Neural crest cell (in vitro differentiated cells): ENCODE results near the gene UBE2G1. TPM values are rescaled to one million over a fixed set of nuclear protein-coding genes. Genes with fewer than 3 reads are reported as not detected.

Experiments
- DNase-seq: peaks from one replicate; pipeline ENCODE4 v3.0.0; 2021; ENCODE audit warnings: low read depth, mixed read lengths, low spot score
- H3K27ac Mint-ChIP-seq: one replicate; pipeline ENCODE4 v1.8.0; 2021; ENCODE audit warnings: mild to moderate bottlenecking, mixed read lengths; ENCODE audit not compliant: unreplicated experiment
- H3K27me3 Mint-ChIP-seq: 2 replicates; pipeline ENCODE4 v1.8.0; 2021; ENCODE audit warnings: low read depth, mild to moderate bottlenecking, mixed read lengths
- H3K36me3 Mint-ChIP-seq: 2 replicates; pipeline ENCODE4 v1.8.0; 2021; ENCODE audit warnings: low read depth, mild to moderate bottlenecking, mixed read lengths
- H3K4me1 Mint-ChIP-seq: 2 replicates; pipeline ENCODE4 v1.8.0; 2021; ENCODE audit warnings: mixed read lengths
- H3K4me3 Mint-ChIP-seq: one replicate; pipeline ENCODE4 v1.8.0; 2021; ENCODE audit warnings: mild to moderate bottlenecking, mixed read lengths
- H3K9me3 Mint-ChIP-seq: 2 replicates; pipeline ENCODE4 v1.8.0; 2021; ENCODE audit warnings: mixed read lengths
- total RNA-seq: library from RNA; stranded (reverse); gene quantifications from 2 replicates; pipeline ENCODE4 v1.2.1, GENCODE V29; 2021
- TF ChIP-seq, protein P1 (sequence below): fragments of 200-600 bp; sonication (generic); conservative IDR thresholded peaks from 2 replicates; pipeline ENCODE4 v1.5.0; 2021; ENCODE audit warnings: antibody characterized with exemption, mild to moderate bottlenecking

The UBE2G1 gene
- total RNA-seq, 1 donor from 2014 or later, result 98.5 TPM

DNA sequence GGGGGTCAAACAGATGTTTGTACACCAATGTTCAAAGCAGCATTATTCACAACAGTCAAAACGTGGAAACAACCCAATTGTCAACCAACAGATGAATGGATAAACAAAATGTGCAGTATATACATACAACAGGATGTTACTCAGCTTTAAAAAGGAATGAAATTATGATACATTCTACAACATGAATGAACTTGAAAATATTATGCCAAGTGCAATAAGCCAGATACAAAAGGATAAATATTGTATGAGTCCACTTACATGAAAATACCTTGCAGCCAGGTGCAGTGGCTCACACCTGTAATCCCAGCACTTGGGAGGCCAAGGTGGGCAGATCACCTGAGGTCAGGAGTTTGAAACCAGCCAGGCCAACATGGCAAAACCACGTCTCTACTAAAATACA is 39.9 kb downstream of the UBE2G1 start:
- Mint-ChIP-seq H3K27ac (no peak overlapping the region), H3K27me3 (no peaks in the 10 kb centered on the region), H3K36me3 (peaks cover 26% of the 10 kb centered on the region), H3K4me1 (peaks cover 11% of the 10 kb centered on the region), H3K9me3 (peaks cover 13% of the 10 kb centered on the region), H3K4me3 (no peak overlapping the region)
- DNase-seq, result no peak
- TF ChIP-seq, protein P1, sequence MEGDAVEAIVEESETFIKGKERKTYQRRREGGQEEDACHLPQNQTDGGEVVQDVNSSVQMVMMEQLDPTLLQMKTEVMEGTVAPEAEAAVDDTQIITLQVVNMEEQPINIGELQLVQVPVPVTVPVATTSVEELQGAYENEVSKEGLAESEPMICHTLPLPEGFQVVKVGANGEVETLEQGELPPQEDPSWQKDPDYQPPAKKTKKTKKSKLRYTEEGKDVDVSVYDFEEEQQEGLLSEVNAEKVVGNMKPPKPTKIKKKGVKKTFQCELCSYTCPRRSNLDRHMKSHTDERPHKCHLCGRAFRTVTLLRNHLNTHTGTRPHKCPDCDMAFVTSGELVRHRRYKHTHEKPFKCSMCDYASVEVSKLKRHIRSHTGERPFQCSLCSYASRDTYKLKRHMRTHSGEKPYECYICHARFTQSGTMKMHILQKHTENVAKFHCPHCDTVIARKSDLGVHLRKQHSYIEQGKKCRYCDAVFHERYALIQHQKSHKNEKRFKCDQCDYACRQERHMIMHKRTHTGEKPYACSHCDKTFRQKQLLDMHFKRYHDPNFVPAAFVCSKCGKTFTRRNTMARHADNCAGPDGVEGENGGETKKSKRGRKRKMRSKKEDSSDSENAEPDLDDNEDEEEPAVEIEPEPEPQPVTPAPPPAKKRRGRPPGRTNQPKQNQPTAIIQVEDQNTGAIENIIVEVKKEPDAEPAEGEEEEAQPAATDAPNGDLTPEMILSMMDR, result no peak

DNA sequence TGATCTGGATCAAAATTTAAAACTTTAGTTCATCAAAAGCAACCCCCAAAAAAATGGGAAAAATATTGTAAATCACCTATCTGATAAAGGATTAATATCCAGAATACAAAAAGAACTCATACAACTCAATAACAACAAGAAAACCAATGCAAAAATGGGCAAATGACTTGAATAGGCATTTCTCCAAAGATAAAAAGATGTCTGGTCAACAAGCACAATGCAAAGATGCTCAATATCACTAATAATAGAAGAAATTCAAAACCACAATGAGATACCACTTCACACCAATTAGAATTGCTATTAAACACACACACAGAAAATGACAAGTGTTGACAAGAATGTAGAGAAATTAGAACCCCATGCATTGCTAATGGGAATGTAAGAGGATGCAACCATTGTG is 40.4 kb downstream of the UBE2G1 start:
- TF ChIP-seq, protein P1, result no peak
- no peaks in the 10 kb centered on the region for H3K27me3 Mint-ChIP-seq
- peaks cover 26% of the 10 kb centered on the region for H3K36me3 Mint-ChIP-seq
- H3K4me1 Mint-ChIP-seq, result peaks cover 11% of the 10 kb centered on the region
- no peak overlapping the region for H3K27ac Mint-ChIP-seq
- peaks cover 13% of the 10 kb centered on the region for H3K9me3 Mint-ChIP-seq
- no peak overlapping the region for H3K4me3 Mint-ChIP-seq
- DNase-seq, result no peak

DNA sequence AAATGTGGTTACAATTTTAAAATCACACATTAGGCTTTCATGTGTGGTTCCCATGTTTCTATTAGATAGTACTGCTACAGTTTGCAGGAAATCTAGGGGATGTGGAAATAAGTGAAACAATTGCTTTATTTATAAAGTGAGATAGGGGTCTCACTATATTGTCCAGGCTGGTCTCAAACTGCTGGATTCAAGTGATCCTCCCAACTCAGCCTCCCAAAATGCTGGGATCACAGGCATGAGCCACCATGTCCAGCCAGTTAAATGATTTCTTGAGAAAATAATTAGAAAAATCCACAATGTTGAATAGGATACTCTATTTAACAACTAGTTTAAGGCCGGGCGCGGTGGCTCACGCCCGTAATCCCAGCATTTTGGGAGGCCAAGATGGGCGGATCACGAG is 42.0 kb downstream of the UBE2G1 start:
- no peak for DNase-seq
- peaks cover 22% of the 10 kb centered on the region for H3K36me3 Mint-ChIP-seq
- no peaks in the 10 kb centered on the region for H3K27me3 Mint-ChIP-seq
- no peak overlapping the region for H3K27ac Mint-ChIP-seq
- no peak overlapping the region for H3K4me3 Mint-ChIP-seq
- H3K9me3 Mint-ChIP-seq, result peaks cover 13% of the 10 kb centered on the region
- H3K4me1 Mint-ChIP-seq, result peaks cover 4% of the 10 kb centered on the region
- TF ChIP-seq, protein P1, result no peak

DNA sequence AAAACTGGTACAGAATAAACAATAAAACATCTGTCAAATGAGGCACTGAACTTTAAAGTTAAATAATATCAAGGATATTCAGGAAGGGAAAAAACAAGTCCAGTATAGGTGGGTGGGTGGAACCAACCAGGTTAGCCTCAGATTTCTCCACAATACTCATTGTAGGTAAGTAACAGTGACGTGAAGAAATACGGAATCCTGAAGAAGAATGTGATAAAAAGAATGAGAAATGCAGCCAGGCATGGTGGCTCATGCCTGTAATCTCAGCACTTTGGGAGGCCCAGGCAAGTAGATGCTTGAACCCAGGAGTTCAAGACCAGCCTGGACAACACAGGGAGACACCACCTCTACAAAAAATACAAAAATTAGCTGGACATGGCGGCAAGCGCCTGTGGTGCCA is 47.3 kb downstream of the UBE2G1 start:
- Mint-ChIP-seq H3K27ac (peak overlapping the region; percentile 12), H3K9me3 (no peaks in the 10 kb centered on the region), H3K36me3 (no peaks in the 10 kb centered on the region), H3K27me3 (no peaks in the 10 kb centered on the region), H3K4me1 (peaks cover 3% of the 10 kb centered on the region), H3K4me3 (no peak overlapping the region)
- TF ChIP-seq, protein P1, result no peak
- DNase-seq, result no peak

DNA sequence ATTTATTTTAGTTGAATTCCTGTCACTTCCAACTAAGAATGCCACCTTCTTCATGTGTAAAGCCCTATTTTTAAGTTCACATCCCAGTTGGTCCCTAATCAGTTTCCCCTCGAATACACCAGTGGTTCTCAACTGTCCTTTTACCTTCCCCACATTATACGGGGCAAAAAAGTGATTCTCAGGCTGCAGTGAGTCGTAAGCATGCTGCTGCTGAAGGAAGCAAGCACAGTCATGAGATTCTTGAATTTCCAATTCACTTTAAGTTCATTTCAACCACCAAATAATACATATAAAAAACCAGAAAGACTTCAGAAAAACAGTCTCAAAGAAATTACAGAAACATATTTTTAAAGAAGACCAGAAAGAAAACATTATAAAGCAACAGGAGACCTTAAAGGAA is 47.9 kb downstream of the UBE2G1 start:
- no peak for DNase-seq
- Mint-ChIP-seq H3K9me3 (no peaks in the 10 kb centered on the region), H3K4me1 (peaks cover 6% of the 10 kb centered on the region), H3K36me3 (no peaks in the 10 kb centered on the region), H3K4me3 (no peak overlapping the region), H3K27me3 (no peaks in the 10 kb centered on the region), H3K27ac (no peak overlapping the region)
- TF ChIP-seq, protein P1, result no peak

DNA sequence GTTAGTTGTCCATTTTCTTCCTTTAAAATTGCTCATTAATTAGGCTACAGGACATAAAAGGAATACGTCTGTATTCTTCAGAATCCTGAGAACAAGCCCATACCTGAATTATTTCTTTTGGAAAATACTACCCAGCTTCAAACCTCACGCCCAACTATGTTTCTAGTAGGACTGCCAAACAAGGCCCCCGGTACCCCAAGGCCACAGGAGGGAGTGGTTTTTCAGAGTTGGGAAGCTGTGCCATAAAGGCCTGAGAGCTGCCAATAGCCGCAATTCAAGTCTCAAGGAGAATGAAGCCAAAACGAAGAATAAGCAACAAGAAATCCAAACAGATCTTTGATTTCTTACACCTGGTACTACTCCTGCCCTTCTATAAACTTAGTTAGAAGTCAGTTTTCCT is 48.3 kb downstream of the UBE2G1 start:
- Mint-ChIP-seq H3K4me3 (no peak overlapping the region), H3K9me3 (no peaks in the 10 kb centered on the region), H3K4me1 (peaks cover 6% of the 10 kb centered on the region), H3K36me3 (no peaks in the 10 kb centered on the region), H3K27ac (no peak overlapping the region), H3K27me3 (no peaks in the 10 kb centered on the region)
- TF ChIP-seq, protein P1, result no peak
- DNase-seq, result no peak
